Stimulated activated CD4-positive, alpha-beta T cell treated with anti-CD3 and anti-CD28 coated beads, Interleukin-4, amount 100 ng/mL, for 4 hours (primary cell): ENCODE measurements around the gene ZNF841.
"Not testable (repeated sequence)": the region's sequence is repeated elsewhere in the genome, so short reads cannot be mapped to it uniquely, and the experiment has no call there.

Source experiments
- DNase-seq, 2 experiments: peaks; one replicate each; pipeline ENCODE4 v3.0.0-alpha.2; 2020

Gene ZNF841

DNA sequence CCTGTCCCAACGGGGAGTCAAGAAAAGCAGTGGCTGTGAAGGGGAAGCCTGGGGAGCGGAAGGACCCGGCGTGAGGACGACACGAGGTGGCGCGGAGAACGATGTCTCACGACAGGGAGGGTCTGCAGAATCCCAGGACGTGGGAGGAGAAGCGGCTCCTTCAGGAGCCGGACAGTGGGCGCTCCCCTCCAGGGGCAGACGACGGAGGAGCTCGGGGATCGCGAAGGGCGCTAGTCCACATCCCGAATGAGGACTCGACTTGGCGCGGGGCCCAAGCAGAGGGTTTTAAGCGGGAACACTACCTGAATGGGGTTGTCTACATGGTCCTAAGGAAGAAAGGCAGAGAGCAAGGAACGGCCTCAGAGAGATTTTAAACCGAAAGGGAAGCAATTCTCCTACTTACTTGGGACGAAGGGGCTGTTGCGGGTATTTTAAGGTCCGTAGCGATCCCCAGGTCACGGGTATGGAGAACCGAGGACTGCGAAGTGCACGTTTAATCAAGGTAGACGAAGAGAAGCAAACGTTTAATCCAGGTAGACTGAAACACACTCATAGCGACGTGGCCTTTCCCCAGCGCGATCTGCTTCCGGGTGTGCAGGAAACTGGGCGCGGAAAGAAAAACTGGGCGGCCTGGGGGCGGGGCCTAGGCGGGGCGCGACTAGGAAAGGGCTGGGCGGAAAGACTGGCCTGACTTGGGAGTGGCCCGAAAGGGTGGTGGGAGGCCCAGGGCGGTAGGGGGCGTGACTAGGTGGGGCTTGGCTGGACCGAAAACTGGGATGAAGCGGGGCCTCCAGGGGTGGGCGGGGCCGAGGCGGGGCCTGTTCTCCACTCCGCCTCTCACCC lies at the start of gene ZNF841:
Gene ZNF841, minus strand, starts transcription at position 594 of the 843 bp plus-strand sequence. CDS start 10,964 bp downstream, outside the sequence.
- DNase-seq = peak; percentile 83 to 85

GRCh38 chr19:52142001-52142595 lies 46.5 kb upstream of the ZNF841 start:
- DNase-seq = no peak

GRCh38 chr19:52141203-52141602 lies 45.6 kb upstream of the ZNF841 start:
- DNase-seq = no peak

DNA sequence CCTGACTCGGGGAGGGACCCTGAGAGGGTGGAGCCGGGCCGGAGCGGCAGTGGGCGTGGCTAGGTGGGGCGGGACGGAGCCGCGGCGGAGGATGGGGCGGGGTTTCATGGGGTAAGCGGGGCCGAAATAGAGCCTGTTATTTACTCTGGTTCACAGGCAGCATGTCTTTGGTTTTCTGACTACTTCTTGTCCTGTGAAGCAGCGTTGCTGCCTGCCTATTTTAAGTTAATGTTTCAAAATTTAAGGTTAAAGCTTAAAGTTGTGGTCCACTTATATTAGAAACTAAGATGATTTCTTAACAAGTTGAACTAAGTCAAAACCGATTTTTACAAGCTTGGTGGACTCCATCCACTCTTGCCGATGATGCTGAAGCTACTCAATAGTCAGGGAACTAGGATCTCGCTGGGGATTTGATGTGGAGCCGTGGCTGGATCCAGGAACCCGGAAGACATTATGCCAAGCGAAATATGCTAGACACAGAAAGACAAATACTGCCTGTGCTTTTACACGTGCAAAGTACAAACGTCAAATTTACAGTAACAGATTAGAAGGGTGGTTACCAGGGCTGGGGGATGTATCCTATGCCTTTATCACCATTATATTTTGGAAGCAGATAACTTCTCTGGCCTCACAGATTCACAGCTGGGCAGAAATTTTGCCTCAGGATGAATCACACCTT lies 44.6 kb upstream of the ZNF841 start:
- DNase-seq = peak in 1 of 2 experiments; percentile 99

DNA sequence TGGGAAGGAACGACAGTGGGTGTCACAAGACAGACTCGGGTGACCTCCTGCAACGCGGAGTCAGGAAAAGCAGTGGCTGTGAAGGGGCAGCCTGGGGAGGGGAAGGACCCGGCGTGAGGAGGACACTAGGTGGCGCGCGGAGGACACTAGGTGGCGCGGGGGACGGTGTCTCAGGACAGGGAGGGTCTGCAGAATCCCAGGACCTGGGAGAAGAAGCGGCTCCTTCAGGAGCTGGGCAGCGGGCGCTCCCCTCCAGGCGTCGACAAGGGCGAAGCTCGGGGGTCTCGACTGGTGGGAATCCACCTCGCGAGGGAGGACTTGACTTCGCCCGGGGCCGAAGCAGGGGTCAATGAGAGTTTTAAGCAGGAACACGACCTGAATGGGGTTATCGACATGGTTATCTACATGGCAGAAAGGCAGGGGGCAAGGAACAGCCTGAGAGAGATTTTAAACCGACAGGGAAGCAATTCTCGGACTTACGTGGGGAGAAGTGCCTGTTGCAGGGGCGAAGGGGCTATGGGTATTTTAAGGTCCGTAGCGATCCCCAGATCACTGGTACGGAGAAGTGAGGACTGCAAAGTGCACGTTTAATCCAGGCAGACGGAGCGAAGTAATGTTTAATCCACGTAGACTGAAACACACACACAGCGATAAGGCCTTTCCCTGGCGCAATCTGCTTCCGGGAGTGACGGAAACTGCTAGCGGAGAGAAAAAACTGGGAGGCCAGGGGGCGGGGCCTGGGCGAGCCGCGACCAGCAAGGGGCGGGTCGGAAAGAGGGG lies 43.9 kb upstream of the ZNF841 start, which contains the start of gene ZNF616:
Gene ZNF616, minus strand, starts transcription at position 687 of the 780 bp plus-strand sequence. CDS start 9,426 bp downstream, outside the sequence.
- DNase-seq = peak; percentile 73 to 95

GRCh38 chr19:52138983-52139251 lies 43.4 kb upstream of the ZNF841 start:
- no peak for DNase-seq

- peak; percentile 9 to 22 for DNase-seq
Measured at GRCh38 chr19:52138278-52138982, 42.9 kb upstream of the ZNF841 start.

GRCh38 chr19:52120286-52120685 lies 24.7 kb upstream of the ZNF841 start:
- no peak for DNase-seq

- DNase-seq = no peak
Measured at GRCh38 chr19:52115526-52116053, 20.0 kb upstream of the ZNF841 start.

DNA sequence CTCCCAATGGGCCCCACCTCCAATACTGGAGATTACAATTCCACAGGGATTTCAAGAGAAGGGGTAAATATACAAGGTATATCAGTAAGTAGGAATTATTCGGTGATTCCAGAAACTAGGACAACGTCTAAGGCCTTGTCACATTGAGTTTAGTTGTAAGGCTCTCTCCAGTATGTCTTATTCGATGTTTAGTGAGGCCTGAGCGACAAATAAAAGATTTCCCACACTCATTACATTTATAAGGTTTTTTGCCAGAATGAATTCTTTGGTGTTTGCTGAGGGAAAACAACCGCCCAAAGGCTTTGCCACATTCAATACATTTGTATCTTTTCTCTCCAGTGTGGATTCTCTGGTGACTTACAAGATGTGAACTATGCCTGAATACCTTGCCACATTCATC lies 19.1 kb upstream of the ZNF841 start:
- no peak for DNase-seq

GRCh38 chr19:52112624-52113023 lies 17.1 kb upstream of the ZNF841 start:
- no peak for DNase-seq

GRCh38 chr19:52110780-52111179 lies 15.2 kb upstream of the ZNF841 start:
- DNase-seq = no peak

- no peak for DNase-seq
Measured at GRCh38 chr19:52102782-52103181, 7.2 kb upstream of the ZNF841 start.

- no peak for DNase-seq
Measured at GRCh38 chr19:52101866-52102562, 6.4 kb upstream of the ZNF841 start.

- no peak for DNase-seq
Measured at GRCh38 chr19:52099497-52100138, 4.1 kb upstream of the ZNF841 start.

- not testable (repeated sequence) for DNase-seq
Measured at GRCh38 chr19:52096416-52096815, 851 bp upstream of the ZNF841 start.

- DNase-seq = no peak
Measured at GRCh38 chr19:52094526-52095130, 937 bp downstream of the ZNF841 start.

- DNase-seq = no peak
Measured at GRCh38 chr19:52086481-52086880, 9.1 kb downstream of the ZNF841 start.

DNA sequence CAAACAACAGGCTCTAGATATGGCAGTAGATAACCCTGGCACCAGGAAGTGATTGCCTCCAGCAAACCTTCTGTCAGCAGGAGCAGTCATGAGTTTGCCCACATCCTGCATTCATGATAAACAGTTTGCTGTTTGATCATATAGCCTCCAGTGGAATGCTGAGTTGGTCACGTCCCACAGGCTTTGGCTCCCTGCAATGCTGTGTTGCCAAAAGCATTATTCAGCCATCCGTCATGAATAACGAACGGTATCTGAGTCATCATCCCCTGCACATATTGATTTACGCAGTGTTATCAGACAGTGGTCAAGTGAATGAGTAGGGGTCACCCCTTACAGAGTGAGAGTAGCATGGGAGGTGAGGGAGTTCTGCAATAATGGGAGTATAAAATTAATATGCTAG lies 25.1 kb downstream of the ZNF841 start:
- no peak for DNase-seq

DNA sequence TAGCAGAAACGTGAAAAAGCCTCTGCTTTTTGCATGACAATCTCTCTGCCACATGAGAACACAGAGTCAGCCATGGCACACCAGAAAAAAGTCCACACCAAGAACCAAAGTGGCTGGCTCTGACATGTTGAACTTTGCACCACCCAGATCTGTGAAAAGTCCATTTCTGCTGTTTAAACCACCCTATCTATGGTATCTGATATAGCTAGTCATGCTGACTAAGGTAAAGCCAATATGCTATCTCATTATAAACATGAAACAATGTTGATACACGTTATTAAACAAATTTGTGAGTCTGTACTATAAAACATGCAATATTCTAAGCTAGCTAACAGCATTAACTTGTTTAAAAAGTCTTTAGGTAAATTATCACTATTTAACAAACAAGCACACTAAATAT lies 25.9 kb downstream of the ZNF841 start:
- no peak for DNase-seq
